Esophagus squamous epithelium (tissue), 5 donors: ENCODE results near the gene NSRP1. TPM values are rescaled to one million over a fixed set of nuclear protein-coding genes. Genes with fewer than 3 reads are reported as not detected.
A peak's percentile ranks its signal among the peaks of the same experiment; 100 is the strongest.

Experiments used
- DNase-seq: peaks from one replicate; lab custom pipeline; 2025; lab: John Stamatoyannopoulos, UW
- H3K27ac ChIP-seq, 4 donors: fragments of 200-600 bp; sonication (generic); one replicate each; pipeline ENCODE4 v1.5.1; 2016 to 2019; ENCODE audit warnings: mild to moderate bottlenecking in 1 of 4
- H3K27me3 ChIP-seq, 4 donors: fragments of 200-600 bp; sonication (generic); 1 replicate in 3 of 4; 2 replicates in 1 of 4; pipeline versions ENCODE4 v1.5.1 to v1.6.0; 2017 to 2021; ENCODE audit warnings: antibody characterized with exemption in 1 of 4
- H3K36me3 ChIP-seq, 3 donors: fragments of 200-600 bp; sonication (generic); one replicate each; pipeline ENCODE4 v1.5.1; 2016 to 2019
- H3K4me1 ChIP-seq, 3 donors: fragments of 200-600 bp; sonication (generic); one replicate each; pipeline ENCODE4 v1.5.1; 2017 to 2019
- H3K4me3 ChIP-seq, 4 donors: fragments of 200-600 bp; sonication (generic); 1 replicate in 3 of 4; 2 replicates in 1 of 4; pipeline ENCODE4 v1.5.1; 2016 to 2019; ENCODE audit warnings: mild to moderate bottlenecking in 2 of 4, moderate library complexity in 1 of 4
- H3K9me3 ChIP-seq, 3 donors: fragments of 200-600 bp; sonication (generic); one replicate each; pipeline ENCODE4 v1.5.1; 2016 to 2019
- CTCF ChIP-seq, 6 experiments: fragments of 450-650 bp in 4 of 6; fragments of 200-600 bp in 2 of 6; sonication (generic) in 2 of 6; IDR thresholded peaks; one replicate each; pipeline ENCODE4 v1.5.1; 2016 to 2019; ENCODE audit warnings: antibody characterized with exemption in 6 of 6, mild to moderate bottlenecking in 4 of 6, moderate library complexity in 4 of 6
- POLR2A ChIP-seq, 4 donors: fragments of 450-650 bp; IDR thresholded peaks; one replicate each; pipeline ENCODE4 v1.6.1; 2017; ENCODE audit warnings: antibody characterized with exemption in 4 of 4, mild to moderate bottlenecking in 4 of 4, moderate library complexity in 3 of 4
- WGBS, 2 donors: methylation state at CpG; one replicate each; pipeline ENCODE4 v1.1.5; 2018; 5-methylcytosine and 5-hydroxymethylcytosine counted together
- intact Hi-C: fragments of 100-400 bp; cut with DNase I; formaldehyde crosslinking; loops from one replicate; pipeline ENCODE4 v1.15.0; 2022
- total RNA-seq, 4 donors: library from RNA; depleted of rRNA; stranded (reverse); fragments of >200 nt; gene quantifications; one replicate each; pipeline ENCODE4 v1.1.0, GENCODE V29; 2016
- donor health status: DM: yes; HTN: yes; CAD: no.

Gene NSRP1
- total RNA-seq, 4 donors from 2014 or later: 12.9 to 28.6 (median 21.8) TPM

- intact Hi-C loops: loop anchor here (5.0 kb wide), 1 partner anchor 123 kb away; no protein-coding TSS in a partner anchor
- Histone ChIP-seq H3K4me3 (no peak overlapping the region), H3K27ac (peak overlapping the region in 2 of 4 donors; percentile 68 to 75), H3K36me3 (no peaks in the 10 kb centered on the region), H3K4me1 (peaks cover 5 to 82% (median 20%) of the 10 kb centered on the region in 3 donors), H3K27me3 (peaks cover 0 to 29% (median 0%) of the 10 kb centered on the region in 4 donors), H3K9me3 (no peaks in the 10 kb centered on the region)
- no peak for TF ChIP-seq POLR2A (IDR thresholded peaks at IDR 0.05)
- no peak for TF ChIP-seq CTCF (IDR thresholded peaks at IDR 0.05)
- DNase-seq: no peak
- 62 to 75% methylated on average over 7 of the region's 7 CpGs for WGBS, 2 donors
Measured at GRCh38 chr17:30230596-30231125, 114.0 kb downstream of the NSRP1 start.

- TF ChIP-seq CTCF (IDR thresholded peaks at IDR 0.05): no peak
- TF ChIP-seq POLR2A (IDR thresholded peaks at IDR 0.05): no peak
- intact Hi-C loops: loop anchor here (5.0 kb wide), 1 partner anchor 125 kb away; no protein-coding TSS in a partner anchor
- no peak for DNase-seq
- H3K27me3 ChIP-seq: peaks cover 0 to 45% (median 2%) of the 10 kb centered on the region in 4 donors
- peak overlapping the region in 1 of 4 donors; percentile 39 for H3K27ac ChIP-seq
- peaks cover 16 to 82% (median 26%) of the 10 kb centered on the region in 3 donors for H3K4me1 ChIP-seq
- WGBS, 2 donors: 81 to 82% methylated on average over 8 to 10 of the region's 10 CpGs
- H3K9me3 ChIP-seq: no peaks in the 10 kb centered on the region
- no peaks in the 10 kb centered on the region for H3K36me3 ChIP-seq
- no peak overlapping the region for H3K4me3 ChIP-seq
Measured at GRCh38 chr17:30232015-30232823, 115.6 kb downstream of the NSRP1 start.

- Histone ChIP-seq H3K4me1 (peaks cover 16 to 82% (median 31%) of the 10 kb centered on the region in 3 donors), H3K9me3 (no peaks in the 10 kb centered on the region), H3K4me3 (no peak overlapping the region), H3K27me3 (peaks cover 0 to 52% (median 2%) of the 10 kb centered on the region in 4 donors), H3K27ac (peak overlapping the region in 1 of 4 donors; percentile 10), H3K36me3 (no peaks in the 10 kb centered on the region)
- TF ChIP-seq POLR2A (IDR thresholded peaks at IDR 0.05): no peak
- TF ChIP-seq CTCF (IDR thresholded peaks at IDR 0.05): no peak
- 64 to 78% methylated on average over 9 to 10 of the region's 11 CpGs for WGBS, 2 donors
- intact Hi-C loops: loop anchor here (5.0 kb wide), 1 partner anchor 126 kb away; no protein-coding TSS in a partner anchor
- no peak for DNase-seq
Measured at GRCh38 chr17:30232824-30233427, 116.3 kb downstream of the NSRP1 start.

- 79 to 83% methylated on average over 6 of the region's 6 CpGs for WGBS, 2 donors
- no peaks in the 10 kb centered on the region for H3K36me3 ChIP-seq
- peak overlapping the region in 1 of 4 donors; percentile 60 for H3K27ac ChIP-seq
- intact Hi-C loops: loop anchor here (5.0 kb wide), 1 partner anchor 127 kb away; no protein-coding TSS in a partner anchor
- peaks cover 0 to 57% (median 2%) of the 10 kb centered on the region in 4 donors for H3K27me3 ChIP-seq
- H3K4me3 ChIP-seq: peak overlapping the region in 2 of 4 donors; percentile 55 to 60
- no peaks in the 10 kb centered on the region for H3K9me3 ChIP-seq
- peaks cover 16 to 76% (median 30%) of the 10 kb centered on the region in 3 donors for H3K4me1 ChIP-seq
- DNase-seq: no peak
- TF ChIP-seq POLR2A (IDR thresholded peaks at IDR 0.05) (no peak), CTCF (IDR thresholded peaks at IDR 0.05) (no peak)
Measured at GRCh38 chr17:30234296-30234695, 117.7 kb downstream of the NSRP1 start.
